ENCODE measurements around the gene SLF2.

DNA sequence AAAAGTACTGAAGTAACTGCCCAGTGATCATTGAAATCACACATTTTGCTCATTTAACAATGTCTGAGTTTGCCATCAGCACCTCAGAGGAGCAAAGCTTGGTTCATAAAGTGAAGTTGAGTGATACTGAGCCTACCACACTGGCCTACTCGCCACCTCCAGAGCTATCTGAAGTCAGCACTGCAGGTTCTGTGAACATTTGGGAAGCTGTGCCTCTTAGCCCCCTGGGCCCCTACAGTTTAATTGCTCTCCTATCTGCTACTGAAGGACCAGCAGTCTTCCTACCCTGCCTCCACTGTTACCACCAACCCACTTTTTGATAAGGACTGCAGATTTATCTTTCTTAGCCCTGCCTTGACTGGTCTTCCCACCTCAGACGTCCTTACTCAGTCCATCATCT lies 54.6 kb downstream of the SLF2 start:
- TF ChIP-seq, protein P1, sequence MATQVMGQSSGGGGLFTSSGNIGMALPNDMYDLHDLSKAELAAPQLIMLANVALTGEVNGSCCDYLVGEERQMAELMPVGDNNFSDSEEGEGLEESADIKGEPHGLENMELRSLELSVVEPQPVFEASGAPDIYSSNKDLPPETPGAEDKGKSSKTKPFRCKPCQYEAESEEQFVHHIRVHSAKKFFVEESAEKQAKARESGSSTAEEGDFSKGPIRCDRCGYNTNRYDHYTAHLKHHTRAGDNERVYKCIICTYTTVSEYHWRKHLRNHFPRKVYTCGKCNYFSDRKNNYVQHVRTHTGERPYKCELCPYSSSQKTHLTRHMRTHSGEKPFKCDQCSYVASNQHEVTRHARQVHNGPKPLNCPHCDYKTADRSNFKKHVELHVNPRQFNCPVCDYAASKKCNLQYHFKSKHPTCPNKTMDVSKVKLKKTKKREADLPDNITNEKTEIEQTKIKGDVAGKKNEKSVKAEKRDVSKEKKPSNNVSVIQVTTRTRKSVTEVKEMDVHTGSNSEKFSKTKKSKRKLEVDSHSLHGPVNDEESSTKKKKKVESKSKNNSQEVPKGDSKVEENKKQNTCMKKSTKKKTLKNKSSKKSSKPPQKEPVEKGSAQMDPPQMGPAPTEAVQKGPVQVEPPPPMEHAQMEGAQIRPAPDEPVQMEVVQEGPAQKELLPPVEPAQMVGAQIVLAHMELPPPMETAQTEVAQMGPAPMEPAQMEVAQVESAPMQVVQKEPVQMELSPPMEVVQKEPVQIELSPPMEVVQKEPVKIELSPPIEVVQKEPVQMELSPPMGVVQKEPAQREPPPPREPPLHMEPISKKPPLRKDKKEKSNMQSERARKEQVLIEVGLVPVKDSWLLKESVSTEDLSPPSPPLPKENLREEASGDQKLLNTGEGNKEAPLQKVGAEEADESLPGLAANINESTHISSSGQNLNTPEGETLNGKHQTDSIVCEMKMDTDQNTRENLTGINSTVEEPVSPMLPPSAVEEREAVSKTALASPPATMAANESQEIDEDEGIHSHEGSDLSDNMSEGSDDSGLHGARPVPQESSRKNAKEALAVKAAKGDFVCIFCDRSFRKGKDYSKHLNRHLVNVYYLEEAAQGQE (IDR thresholded peaks at IDR 0.05; ENCODE audit: low read depth): no peak
- TF ChIP-seq, protein P2, sequence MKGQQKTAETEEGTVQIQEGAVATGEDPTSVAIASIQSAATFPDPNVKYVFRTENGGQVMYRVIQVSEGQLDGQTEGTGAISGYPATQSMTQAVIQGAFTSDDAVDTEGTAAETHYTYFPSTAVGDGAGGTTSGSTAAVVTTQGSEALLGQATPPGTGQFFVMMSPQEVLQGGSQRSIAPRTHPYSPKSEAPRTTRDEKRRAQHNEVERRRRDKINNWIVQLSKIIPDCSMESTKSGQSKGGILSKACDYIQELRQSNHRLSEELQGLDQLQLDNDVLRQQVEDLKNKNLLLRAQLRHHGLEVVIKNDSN (IDR thresholded peaks at IDR 0.05): no peak
- TF ChIP-seq FOXM1 (IDR thresholded peaks at IDR 0.05; ENCODE audit: borderline replicate concordance, low read depth) (no peak), EGR1 (IDR thresholded peaks at IDR 0.05) (no peak), ZBTB7A (IDR thresholded peaks at IDR 0.05; ENCODE audit: low read depth) (no peak), NFIC (IDR thresholded peaks at IDR 0.05) (no peak), CEBPB (IDR thresholded peaks at IDR 0.05) (no peak), EP300 (IDR thresholded peaks at IDR 0.05; ENCODE audit: borderline replicate concordance) (no peak)
